GM18505 (cell line): ENCODE data around the gene FHIT.
A peak's percentile ranks its signal among the peaks of the same experiment; 100 is the strongest.

Experiments used
- ATAC-seq: cut with Tn5 transposase; IDR thresholded peaks from one replicate; pipeline ENCODE4 v1.9.1; 2021; ENCODE audit not compliant: unreplicated experiment
- POLR2A ChIP-seq: IDR thresholded peaks from 4 replicates; pipeline ENCODE4 v1.6.1; 2011; ENCODE audit warnings: borderline replicate concordance; ENCODE audit not compliant: insufficient read depth, insufficient read length; ENCODE audit errors: extremely low read depth

The FHIT gene

DNA sequence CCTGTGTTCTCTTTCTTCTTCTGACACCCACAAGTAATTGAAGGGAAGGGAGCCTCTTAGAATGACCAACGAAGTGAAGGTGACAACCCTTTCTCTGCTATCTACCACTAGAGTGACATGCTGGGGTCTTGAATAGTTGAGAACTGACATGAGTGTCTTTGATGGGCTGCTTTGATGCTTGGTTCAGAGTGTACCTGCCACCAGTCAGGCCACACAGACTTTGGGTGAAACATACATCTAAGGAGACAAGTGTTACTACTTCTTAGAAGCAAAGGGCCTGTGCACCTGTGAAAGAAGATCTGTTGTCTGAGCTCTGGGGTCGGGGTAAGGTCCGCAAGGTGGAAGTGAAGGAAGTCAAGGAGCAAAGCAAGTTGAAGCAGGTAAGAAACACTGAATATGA lies 1160.7 kb downstream of the FHIT start:
- ATAC-seq, result no peak

DNA sequence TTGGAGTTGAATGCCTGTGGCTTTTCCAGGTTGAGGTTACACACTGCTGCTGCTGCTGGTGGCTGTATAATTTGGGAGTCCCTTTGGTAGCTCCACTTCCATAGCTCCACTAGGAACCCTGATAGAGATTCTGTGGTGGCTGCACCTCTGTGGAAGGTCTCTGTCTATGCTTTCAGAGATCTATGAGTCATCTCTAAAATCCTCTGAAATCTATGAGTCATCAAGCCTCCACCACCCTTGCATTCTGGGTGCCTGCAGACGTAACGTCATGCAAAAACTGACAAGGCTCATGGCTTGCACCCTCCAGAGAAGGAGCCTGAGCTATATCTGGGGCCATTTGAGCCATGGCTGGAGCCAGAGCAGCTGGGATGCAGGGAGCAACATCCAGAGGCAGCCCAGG lies 1164.4 kb downstream of the FHIT start:
- TF ChIP-seq POLR2A, result no peak
- peak; percentile 85 for ATAC-seq

More for the DNA sequence above, 1160.7 kb downstream of the FHIT start:
- no peak for TF ChIP-seq POLR2A

DNA sequence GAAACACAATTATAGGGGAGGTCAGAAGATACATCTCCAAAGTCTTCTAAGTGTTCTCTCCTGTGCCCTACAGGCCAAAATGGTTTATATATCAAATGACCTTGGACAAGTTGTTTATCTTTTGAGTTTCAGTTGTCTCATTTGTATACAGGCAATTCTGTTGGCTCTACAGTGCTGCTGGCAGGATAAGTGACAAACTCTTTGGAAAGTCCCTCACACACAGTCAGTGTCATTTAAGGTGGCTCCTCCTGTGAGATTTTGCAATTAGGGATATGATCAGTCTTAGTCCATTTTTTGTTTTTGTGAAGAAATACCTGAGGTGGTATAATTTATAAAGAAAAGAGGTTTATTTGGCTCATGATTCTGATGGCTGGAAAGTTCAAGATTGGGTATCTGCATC lies 1165.6 kb downstream of the FHIT start:
- no peak for ATAC-seq
- no peak for TF ChIP-seq POLR2A

DNA sequence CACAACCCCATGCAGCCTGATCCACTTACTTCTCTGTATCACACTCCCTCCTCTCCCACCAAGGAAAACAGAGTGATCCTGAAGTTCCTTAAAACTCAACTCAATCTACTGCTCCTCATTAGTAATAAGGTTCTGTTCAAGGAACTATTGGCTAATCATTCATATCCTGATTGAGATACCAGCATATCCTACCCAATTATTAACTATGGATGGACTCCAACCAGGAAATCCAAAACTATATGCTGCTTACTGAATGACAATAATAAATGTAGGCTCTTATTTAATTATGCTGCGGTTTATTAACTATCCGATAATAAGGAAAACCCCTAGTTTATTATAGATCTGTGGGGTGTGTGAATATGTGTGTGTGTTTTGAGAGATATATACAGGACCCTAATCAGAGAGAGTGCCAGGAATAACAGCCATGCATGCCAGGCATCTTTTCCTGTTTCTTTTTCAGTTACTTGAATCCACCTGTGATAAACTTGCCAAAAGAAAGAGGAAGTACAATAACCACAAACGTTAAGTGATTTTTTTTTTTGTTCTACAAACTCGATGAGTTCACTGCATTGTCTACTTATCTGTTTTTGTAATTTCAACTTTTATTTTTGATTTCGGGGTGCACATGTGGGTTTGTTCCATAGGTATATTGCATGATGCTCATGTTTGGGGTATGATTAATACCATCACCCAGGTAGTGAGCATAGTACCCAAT lies 1169.7 kb downstream of the FHIT start:
- ATAC-seq, result peak; percentile 70
- TF ChIP-seq POLR2A, result no peak

DNA sequence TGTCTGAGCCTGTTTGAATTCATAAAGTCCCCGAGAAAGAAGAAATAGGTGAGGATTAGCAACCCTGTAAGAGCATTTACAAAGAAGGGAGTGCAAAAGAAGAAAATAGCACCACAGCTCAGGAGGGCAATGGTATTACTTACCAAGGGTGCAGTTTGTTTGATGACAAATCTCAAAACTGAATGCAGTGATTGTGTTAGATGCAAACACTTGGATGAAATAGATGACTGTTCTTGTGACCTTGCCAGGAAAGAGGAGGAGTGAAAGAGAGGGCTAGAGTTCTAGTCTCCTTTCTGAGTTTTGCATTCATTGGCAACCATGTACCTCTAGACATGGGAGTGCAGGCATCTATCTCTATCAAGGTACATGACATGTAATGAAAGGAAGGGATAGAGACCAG lies 1170.6 kb downstream of the FHIT start:
- ATAC-seq, result no peak
- TF ChIP-seq POLR2A, result no peak

DNA sequence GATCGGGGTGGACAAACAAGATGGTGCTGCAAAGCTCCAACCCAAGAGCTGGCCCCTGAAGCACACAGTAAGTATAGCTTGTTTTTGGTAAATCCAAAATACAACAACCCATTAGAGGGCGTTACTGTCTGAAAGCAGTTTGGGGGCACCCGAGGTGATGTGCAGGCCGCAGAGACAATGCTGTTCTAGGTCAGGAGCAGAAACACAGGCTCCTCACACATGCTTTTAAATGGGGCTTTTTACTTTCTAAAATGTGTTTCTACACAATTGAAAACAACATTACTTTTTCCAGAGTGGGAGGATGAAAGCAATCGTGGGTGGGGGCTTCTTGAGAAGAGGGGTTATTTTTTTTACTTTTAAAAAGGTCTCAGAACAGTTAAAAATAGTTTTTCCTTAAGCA lies 1172.2 kb downstream of the FHIT start:
- TF ChIP-seq POLR2A, result no peak
- no peak for ATAC-seq

DNA sequence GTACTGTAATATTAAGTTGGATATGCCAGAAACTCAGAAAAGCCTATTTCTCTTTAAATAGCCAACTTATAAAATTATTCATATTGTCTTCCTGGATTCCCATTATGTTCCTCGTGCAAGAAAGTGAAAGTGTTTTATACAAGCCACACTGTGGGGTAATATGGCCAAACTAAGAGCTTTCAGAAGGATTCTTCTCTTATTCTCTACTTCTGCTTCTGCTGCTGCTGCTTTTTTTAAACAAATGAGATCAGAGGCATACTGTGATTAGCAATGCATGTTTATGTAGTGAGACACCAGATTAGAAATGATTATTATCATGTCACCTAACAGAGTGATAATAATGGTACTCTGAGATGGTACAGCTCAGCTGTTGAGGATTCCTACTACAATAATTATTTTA lies 1174.9 kb downstream of the FHIT start:
- no peak for ATAC-seq
- TF ChIP-seq POLR2A, result no peak

DNA sequence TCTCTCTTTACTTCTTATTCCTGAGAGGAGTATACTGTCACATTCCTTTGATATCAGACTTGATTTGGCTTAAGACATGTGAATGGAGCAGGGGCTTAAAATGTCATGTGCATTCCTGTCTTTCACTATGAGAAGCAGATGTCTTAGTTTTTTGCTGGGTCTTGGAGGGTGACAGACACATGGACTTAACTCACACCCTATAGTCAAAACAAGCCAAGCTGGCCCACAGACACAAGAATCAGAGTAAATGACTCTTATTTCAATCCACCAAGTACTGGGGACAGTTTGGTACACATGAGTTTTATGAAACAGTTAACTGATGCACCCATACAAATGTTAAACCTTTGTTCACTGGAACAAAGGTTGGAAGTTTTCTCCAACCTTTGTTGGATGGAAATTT lies 1177.3 kb downstream of the FHIT start:
- ATAC-seq, result no peak
- no peak for TF ChIP-seq POLR2A

DNA sequence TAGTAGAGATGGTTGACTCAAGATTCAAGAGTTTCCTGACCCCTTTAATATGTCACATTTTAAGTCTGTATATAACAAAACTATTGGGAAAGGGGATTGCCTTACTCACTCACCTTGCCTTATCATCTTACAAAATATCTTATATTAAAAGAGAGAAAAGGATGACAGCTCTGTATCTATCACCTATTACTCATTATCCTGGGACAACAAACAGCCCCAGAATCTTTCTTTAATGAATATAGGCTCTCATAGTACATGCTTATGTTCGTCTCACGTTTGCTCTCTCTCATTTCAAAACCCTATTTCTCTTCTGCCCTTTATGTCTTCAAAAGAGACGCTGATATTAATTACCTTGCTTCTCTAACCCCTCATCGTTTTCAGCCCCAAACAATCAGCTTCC lies 1178.0 kb downstream of the FHIT start:
- TF ChIP-seq POLR2A, result no peak
- no peak for ATAC-seq

DNA sequence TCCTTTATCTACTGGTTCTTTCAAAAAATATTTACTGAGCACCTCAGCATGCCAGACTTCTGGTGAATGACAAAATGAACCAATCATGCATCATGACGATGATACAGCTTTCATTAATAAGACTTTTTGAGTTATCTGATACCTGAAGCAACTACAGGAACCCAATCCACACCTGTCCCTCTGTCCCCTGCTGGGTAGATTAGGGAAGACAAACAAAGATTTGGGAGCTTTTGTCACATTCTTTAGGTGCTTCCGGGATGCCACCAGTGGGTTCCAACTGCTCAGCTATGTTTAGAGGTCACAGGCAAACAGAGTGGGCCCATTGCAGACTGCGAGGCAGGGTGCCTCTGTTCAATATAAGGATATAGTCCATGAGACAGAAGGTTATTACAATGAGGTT lies 1180.9 kb downstream of the FHIT start:
- no peak for TF ChIP-seq POLR2A
- no peak for ATAC-seq

DNA sequence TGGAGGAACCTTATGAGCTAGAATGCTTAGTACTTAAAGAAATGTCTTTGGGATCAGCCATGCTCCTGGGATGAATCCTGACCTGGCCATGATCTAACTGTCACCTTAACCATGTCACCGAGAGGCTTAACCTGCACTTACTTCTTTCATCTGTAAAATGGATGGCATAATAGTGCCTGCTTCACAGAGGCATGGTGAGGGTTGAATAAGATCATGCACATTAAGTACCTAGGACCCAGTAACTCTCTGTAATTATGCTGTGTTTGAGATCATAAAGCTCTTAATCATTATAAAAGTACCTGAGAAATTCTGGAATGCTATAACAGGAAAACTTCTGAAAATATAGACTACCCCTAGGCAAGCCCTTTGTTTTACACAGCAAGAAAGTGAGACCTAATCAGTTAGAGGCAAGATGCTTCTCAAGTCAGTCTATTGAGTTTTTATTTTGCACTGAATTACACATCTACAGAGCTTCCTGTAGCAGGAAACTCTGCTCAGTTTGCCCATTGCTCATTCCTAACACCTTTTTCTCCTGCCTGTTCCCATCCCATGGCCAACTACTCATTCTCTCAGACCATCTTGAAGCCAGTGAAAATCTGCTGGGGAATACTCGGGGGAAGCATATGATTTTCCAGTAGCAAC lies 1185.9 kb downstream of the FHIT start:
- no peak for TF ChIP-seq POLR2A
- ATAC-seq, result no peak

DNA sequence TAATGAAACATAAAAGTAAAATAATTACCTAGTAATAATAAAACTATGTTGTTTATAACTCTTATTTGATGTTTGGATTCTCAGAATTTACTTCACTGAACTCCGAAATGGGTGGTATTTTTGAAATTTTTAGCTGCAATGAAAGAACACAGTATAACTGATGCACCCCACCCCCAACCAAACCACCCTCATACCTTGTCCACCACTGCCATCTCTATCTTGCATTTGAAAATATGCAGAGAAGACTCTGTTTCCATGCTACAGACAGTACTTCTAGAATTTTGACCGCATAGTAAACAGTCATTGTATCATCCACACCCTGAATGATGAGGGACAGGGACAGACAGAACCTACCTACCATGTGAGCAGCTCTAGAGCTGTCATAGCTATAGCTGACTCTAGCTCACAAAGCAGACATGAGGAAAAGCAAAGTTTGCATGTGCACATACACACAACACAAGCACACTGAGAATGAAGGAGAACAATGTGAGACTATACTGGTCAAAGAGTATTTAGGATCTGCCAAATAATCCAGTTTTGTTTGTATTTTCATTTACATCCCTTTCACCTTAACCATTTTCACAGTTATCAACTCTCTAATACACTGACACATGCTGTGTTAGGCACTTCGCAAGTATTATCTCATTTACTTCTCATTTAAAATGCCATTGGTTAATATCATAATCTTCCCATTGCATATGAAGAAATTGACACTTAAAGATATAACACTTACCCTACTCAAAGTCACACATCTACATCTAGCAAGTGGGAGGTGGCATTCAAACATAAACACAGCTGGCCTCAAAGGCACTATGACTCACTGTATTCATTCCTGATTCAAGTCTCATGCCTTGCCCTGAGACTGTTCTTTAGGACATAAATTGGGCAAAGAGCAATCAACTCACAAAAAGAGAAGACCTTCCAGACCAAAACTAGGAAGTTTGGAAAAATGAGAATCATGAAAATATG lies 1186.8 kb downstream of the FHIT start:
- no peak for TF ChIP-seq POLR2A
- no peak for ATAC-seq

DNA sequence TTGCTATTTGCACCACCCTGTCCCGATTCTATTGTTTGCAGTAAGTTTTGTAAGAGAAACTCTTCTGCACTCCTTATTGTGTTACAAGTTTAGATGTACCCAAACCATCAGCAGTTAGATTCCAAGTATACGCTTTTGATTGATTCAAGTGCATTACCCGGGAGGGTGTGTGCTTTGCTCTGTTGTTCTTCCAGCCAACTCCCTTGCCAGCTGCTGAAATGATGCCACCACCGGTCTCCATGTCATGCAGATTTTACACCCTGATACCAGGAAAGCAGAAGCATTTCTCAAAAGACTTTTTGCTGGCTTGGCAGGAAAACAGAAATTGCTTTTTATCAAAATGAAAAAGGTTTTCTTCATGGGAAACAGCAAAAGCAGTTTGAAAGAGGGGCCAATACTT lies 1194.8 kb downstream of the FHIT start:
- ATAC-seq, result no peak

DNA sequence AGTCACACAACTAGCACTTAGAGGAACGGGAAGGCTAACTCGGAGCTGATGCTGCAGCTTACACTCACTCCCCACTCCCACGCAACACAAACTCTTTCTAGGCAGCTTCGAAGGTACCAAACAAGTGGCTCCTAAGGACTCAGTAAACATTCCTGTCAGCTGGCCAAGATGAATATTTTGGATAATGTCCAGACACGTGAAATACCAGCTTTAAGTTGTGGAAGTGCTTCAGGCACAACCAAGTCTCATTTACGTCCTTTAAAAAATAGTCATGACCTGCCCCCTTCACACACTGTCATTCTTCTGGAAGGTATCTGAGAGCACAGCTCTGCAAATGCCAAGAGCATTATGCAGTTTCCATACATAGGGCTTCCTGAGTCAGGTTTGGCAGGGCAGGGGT lies 1195.5 kb downstream of the FHIT start:
- no peak for ATAC-seq
- no peak for TF ChIP-seq POLR2A

More for the DNA sequence above, 1194.8 kb downstream of the FHIT start:
- TF ChIP-seq POLR2A, result no peak

DNA sequence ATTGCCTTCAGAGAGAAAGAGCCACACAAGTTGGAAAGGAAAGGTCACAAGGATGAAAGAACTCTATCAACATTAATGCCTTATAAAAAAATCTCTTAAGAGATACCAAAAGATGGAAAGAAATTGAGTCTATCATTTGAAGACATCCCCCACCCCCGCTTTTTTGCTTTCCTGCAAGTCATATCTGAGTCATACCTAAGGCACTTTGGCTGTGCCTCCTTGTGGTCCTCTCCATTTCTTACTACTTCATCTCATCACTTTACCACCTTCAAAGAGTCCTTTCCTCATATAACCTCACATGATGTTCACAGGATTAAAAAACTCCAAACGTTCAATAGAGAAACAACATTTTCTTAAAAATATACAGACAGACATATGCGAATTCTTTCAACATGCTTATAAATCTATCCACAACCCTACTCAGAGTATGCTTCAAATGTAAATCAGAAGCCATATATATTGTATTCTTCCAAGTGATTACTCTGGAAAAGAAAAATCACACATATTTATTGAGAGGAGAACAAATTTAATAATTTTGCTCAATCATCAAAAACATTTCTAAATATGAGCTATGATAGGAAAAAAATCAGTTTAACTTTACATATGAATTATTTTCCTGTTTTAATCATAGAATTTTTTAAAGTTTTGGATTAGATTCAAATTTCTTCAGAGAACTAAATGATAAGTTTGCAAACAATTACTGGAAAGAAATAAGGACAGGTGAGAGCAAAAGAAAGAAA lies 1197.6 kb downstream of the FHIT start:
- no peak for TF ChIP-seq POLR2A
- ATAC-seq, result no peak
